GM18499 (cell line): ENCODE data around the gene NIN.

Experiments used
- ATAC-seq: cut with Tn5 transposase; IDR thresholded peaks from one replicate; pipeline ENCODE4 v1.9.1; 2021; ENCODE audit warnings: moderate number of reproducible peaks; ENCODE audit not compliant: insufficient read depth, unreplicated experiment

NIN gene

GRCh38 chr14:50670196-50670865, 160.6 kb downstream of the NIN start:
- no peak for ATAC-seq
